Astrocyte (in vitro differentiated cells and primary cell): Measurements from ENCODE around the gene ABCC8.

Experiments used
- CTCF ChIP-seq: IDR thresholded peaks from 2 replicates; pipeline ENCODE4 v1.5.1; 2011; ENCODE audit warnings: low read depth, mild to moderate bottlenecking, inconsistent platforms, low read length, moderate library complexity; ENCODE audit not compliant: insufficient read depth
- EZH2 ChIP-seq: IDR thresholded peaks from 2 replicates; pipeline ENCODE4 v1.6.1; 2012; ENCODE audit warnings: mild to moderate bottlenecking, low read length, inconsistent platforms; ENCODE audit not compliant: insufficient read depth

- TF ChIP-seq CTCF (no peak), EZH2 (no peak)
These were observed 40.5 kb upstream of the ABCC8 start for GRCh38 chr11:17517186-17517585.
